ENCODE measurements around the gene YRDC. TPM values are rescaled to one million over a fixed set of nuclear protein-coding genes. Genes with fewer than 3 reads are reported as not detected.

The YRDC gene
- total and polyA plus RNA-seq, 2 experiments from 2014 or later: 18.4 to 46.0 TPM

GRCh38 chr1:37851782-37852210 is 43.8 kb upstream of the YRDC start:
- ATAC-seq: no peak
- no peak overlapping the region for H3K4me2 ChIP-seq

More at GRCh38 chr1:37851782-37852210, 43.8 kb upstream of the YRDC start:
- Histone ChIP-seq H3K79me2 (replicated peaks; ENCODE audit: insufficient read depth) (peaks cover 84% of the 10 kb centered on the region), H3F3A (replicated peaks; ENCODE audit: low read depth) (no peaks in the 10 kb centered on the region), H3K36me3 (ENCODE audit: insufficient read depth) (peaks cover 3% of the 10 kb centered on the region; the same call in 1 of the 2 replicates), H3K4me1 (ENCODE audit: insufficient read depth) (no peaks in the 10 kb centered on the region), H3K4me3 (no peak overlapping the region), H2AFZ (no peak overlapping the region), H3K27me3 (ENCODE audit: insufficient read depth) (no peaks in the 10 kb centered on the region), H4K20me1 (replicated peaks; ENCODE audit: insufficient read depth) (peaks cover 48% of the 10 kb centered on the region), H3K27ac (ENCODE audit: low read depth) (no peak overlapping the region), H3K9me2 (ENCODE audit: insufficient read depth) (no peaks in the 10 kb centered on the region)
- no peak overlapping the region for H3K4me3 Mint-ChIP-seq
- peaks cover 11% of the 10 kb centered on the region; the same call in 2 of the 3 replicates for H3K36me3 Mint-ChIP-seq (ENCODE audit: low read depth)
- no peaks in the 10 kb centered on the region for H3K4me1 Mint-ChIP-seq
- no peak for DNase-seq (ENCODE audit: low spot score)
- H3K27me3 Mint-ChIP-seq (ENCODE audit: insufficient read depth, low read depth, poor library complexity): no peaks in the 10 kb centered on the region
- no peak overlapping the region for H3K27ac Mint-ChIP-seq
- H3K9me3 Mint-ChIP-seq: no peaks in the 10 kb centered on the region
- TF ChIP-seq NANOG (IDR thresholded peaks at IDR 0.05; ENCODE audit: borderline replicate concordance): no peak
- TF ChIP-seq POLR2AphosphoS5 (IDR thresholded peaks at IDR 0.05; ENCODE audit: low read depth): no peak
- TF ChIP-seq STAT1 (IDR thresholded peaks at IDR 0.05; ENCODE audit: unreplicated experiment): no peak
- no peak for TF ChIP-seq CREB1 (CRISPR knock-in tag; IDR thresholded peaks at IDR 0.05; ENCODE audit: low read depth)
- TF ChIP-seq ZNF462 (CRISPR knock-in tag; IDR thresholded peaks at IDR 0.05): no peak
- TF ChIP-seq, protein P1, sequence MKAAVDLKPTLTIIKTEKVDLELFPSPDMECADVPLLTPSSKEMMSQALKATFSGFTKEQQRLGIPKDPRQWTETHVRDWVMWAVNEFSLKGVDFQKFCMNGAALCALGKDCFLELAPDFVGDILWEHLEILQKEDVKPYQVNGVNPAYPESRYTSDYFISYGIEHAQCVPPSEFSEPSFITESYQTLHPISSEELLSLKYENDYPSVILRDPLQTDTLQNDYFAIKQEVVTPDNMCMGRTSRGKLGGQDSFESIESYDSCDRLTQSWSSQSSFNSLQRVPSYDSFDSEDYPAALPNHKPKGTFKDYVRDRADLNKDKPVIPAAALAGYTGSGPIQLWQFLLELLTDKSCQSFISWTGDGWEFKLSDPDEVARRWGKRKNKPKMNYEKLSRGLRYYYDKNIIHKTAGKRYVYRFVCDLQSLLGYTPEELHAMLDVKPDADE (IDR thresholded peaks at IDR 0.05): no peak
